K562 (cell line): ENCODE measurements around the gene SLC8A2. TPM values are rescaled to one million over a fixed set of nuclear protein-coding genes. Genes with fewer than 3 reads are reported as not detected.

Source experiments
- ATAC-seq: fragments of 200-7000 bp; cut with Tn5 transposase; 3 replicates; pipeline ENCODE4 v1.9.1; 2020; ENCODE audit warnings: moderate library complexity
- BruUV-seq: library from RNA; stranded (reverse); fragments of 400-500 nt; replicated peaks from 2 replicates; lab custom pipeline; 2021; lab: Mats Ljungman, UMichigan
- CTCF ChIA-PET: fragments of 300-600 bp; formaldehyde crosslinking; extraction: SDS; loops from one replicate; lab custom pipeline; 2021; ENCODE audit warnings: low intra/inter-chr PET ratio; lab: Yijun Ruan, JAX
- POLR2A ChIA-PET: fragments of 300-600, 350-650 bp; sonication (Branson Sonifier 250); formaldehyde crosslinking; extraction: SDS; loops from one replicate; lab custom pipeline; 2021; ENCODE audit warnings: antibody characterized with exemption, inconsistent platforms; lab: Yijun Ruan, JAX
- DNase-seq, 4 experiments: peaks; one replicate each; pipeline versions ENCODE4 v3.0.0 to v3.0.0-alpha.2; 2011 to 2018; ENCODE audit warnings: low spot score in 3 of 4, mixed read lengths in 3 of 4; ENCODE audit errors: extremely low read depth in 1 of 4
- FAIRE-seq: peaks from 2 replicates; lab custom pipeline; 2011; peaks lifted over from hg19 to GRCh38; lab: Jason Lieb, UNC
- H2AFZ ChIP-seq: 2 replicates; pipeline ENCODE4 v1.6.0; 2011; ENCODE audit warnings: low read depth, low read length, control low read depth, inconsistent platforms
- H3K27ac ChIP-seq: fragments of 200-600 bp; 3 replicates; pipeline ENCODE4 v1.8.0; 2011; ENCODE audit warnings: low read depth, mild to moderate bottlenecking, control low read depth, inconsistent platforms, low read length, moderate library complexity, mixed read lengths; ENCODE audit errors: extremely low read depth
- H3K27me3 ChIP-seq, 2 experiments: fragments of 300-600 bp in 1 of 2; 2 replicates in 1 of 2; 3 replicates in 1 of 2; pipeline versions ENCODE4 v1.6.0 to v1.8.0; 2011; ENCODE audit warnings: inconsistent platforms in 2 of 2, low read length in 2 of 2, mild to moderate bottlenecking in 1 of 2, mixed read lengths in 1 of 2, moderate library complexity in 1 of 2; ENCODE audit not compliant: control insufficient read depth in 2 of 2, insufficient read depth in 2 of 2
- H3K36me3 ChIP-seq: fragments of 300-600 bp; 3 replicates; pipeline ENCODE4 v1.8.0; 2011; ENCODE audit warnings: mild to moderate bottlenecking, low read length, inconsistent platforms; ENCODE audit not compliant: control insufficient read depth, insufficient read depth
- H3K4me1 ChIP-seq, 2 experiments: fragments of 200-600 bp in 1 of 2; replicated peaks in 1 of 2; 2 replicates in 1 of 2; 3 replicates in 1 of 2; pipeline versions ENCODE4 v1.5.1 to v1.8.0; 2011; ENCODE audit warnings: inconsistent platforms in 2 of 2, low read length in 2 of 2, mild to moderate bottlenecking in 1 of 2, mixed read lengths in 1 of 2, moderate library complexity in 1 of 2; ENCODE audit not compliant: control insufficient read depth in 2 of 2, insufficient read depth in 2 of 2
- H3K4me2 ChIP-seq: 2 replicates; pipeline ENCODE4 v1.6.1; 2011; ENCODE audit warnings: low read length, control low read depth, inconsistent platforms, mixed read lengths; ENCODE audit not compliant: insufficient read depth
- H3K4me3 ChIP-seq: fragments of 200-600 bp; sonication (generic), shearing (Covaris generic); 2 replicates; pipeline ENCODE4 v1.5.1; 2016; ENCODE audit warnings: control low read depth, inconsistent platforms
- H3K79me2 ChIP-seq: fragments of 200-600 bp; 3 replicates; pipeline ENCODE4 v1.8.0; 2011; ENCODE audit warnings: low read length, inconsistent platforms; ENCODE audit not compliant: control insufficient read depth, insufficient read depth
- H3K9ac ChIP-seq, 2 experiments: 2 replicates each; pipeline versions ENCODE4 v1.6.0 to v1.6.1; 2011; ENCODE audit warnings: low read depth in 2 of 2, low read length in 2 of 2, control low read depth in 1 of 2, inconsistent platforms in 1 of 2, mild to moderate bottlenecking in 1 of 2, mixed read lengths in 1 of 2; ENCODE audit not compliant: insufficient read depth in 1 of 2
- H3K9me1 ChIP-seq: one replicate; pipeline ENCODE4 v1.6.0; 2011; ENCODE audit warnings: inconsistent platforms, mild to moderate bottlenecking, low read length, moderate library complexity; ENCODE audit not compliant: control insufficient read depth, insufficient read depth
- H3K9me3 ChIP-seq: replicated peaks from 2 replicates; pipeline ENCODE4 v1.5.1; 2011; ENCODE audit warnings: low read depth, low read length, inconsistent platforms; ENCODE audit not compliant: control insufficient read depth, insufficient read depth
- H4K20me1 ChIP-seq: replicated peaks from 2 replicates; pipeline ENCODE4 v1.6.1; 2011; ENCODE audit warnings: low read length, inconsistent platforms, mixed read lengths; ENCODE audit not compliant: control insufficient read depth, insufficient read depth
- ARID2 ChIP-seq: fragments of 450-650 bp; IDR thresholded peaks from 2 replicates; pipeline ENCODE4 v1.6.1; 2017; ENCODE audit warnings: antibody characterized with exemption, mild to moderate bottlenecking
- BHLHE40 ChIP-seq: IDR thresholded peaks from 2 replicates; pipeline ENCODE4 v1.6.1; 2011; ENCODE audit warnings: low read length, improper control_type of control experiment
- CTBP1 ChIP-seq: fragments of 450-650 bp; IDR thresholded peaks from 2 replicates; pipeline ENCODE4 v1.6.1; 2016; ENCODE audit warnings: borderline replicate concordance
- FOXJ2 ChIP-seq: fragments of 200-800 bp; sonication (Bioruptor generic); IDR thresholded peaks from 2 replicates; pipeline ENCODE4 v1.6.1; 2016; ENCODE audit warnings: missing genetic modification characterization, missing compliant biosample characterization
- HDAC2 ChIP-seq: fragments of 450-650 bp; IDR thresholded peaks from 2 replicates; pipeline ENCODE4 v1.6.1; 2016; ENCODE audit warnings: mild to moderate bottlenecking
- MYC ChIP-seq, 2 experiments: fragments of 250-450 bp in 1 of 2; sonication (Bioruptor Pico) in 1 of 2; IDR thresholded peaks; 2 replicates each; pipeline versions ENCODE4 v1.5.1 to v1.6.1; 2012 to 2021; ENCODE audit warnings: low read depth in 2 of 2, borderline replicate concordance in 1 of 2, improper control_type of control experiment in 1 of 2, low read length in 1 of 2, mild to moderate bottlenecking in 1 of 2, moderate library complexity in 1 of 2
- NFYB ChIP-seq: IDR thresholded peaks from 2 replicates; pipeline ENCODE4 v1.6.1; 2011; ENCODE audit warnings: mild to moderate bottlenecking, moderate library complexity; ENCODE audit not compliant: insufficient read length; ENCODE audit errors: extremely low read depth
- ZFP36 ChIP-seq: fragments of 150-350 bp; IDR thresholded peaks from 2 replicates; pipeline ENCODE4 v1.6.1; 2018; ENCODE audit warnings: low read length, low read depth; ENCODE audit not compliant: partially characterized antibody
- ZNF408 ChIP-seq: fragments of 250-450 bp; sonication (Bioruptor Pico); IDR thresholded peaks from 2 replicates; pipeline ENCODE4 v1.4.0; 2020; ENCODE audit warnings: low read depth, mild to moderate bottlenecking, moderate library complexity
- WGBS: fragments of 100-300 bp; shearing (Covaris generic); methylation state at CpG from one replicate; pipeline ENCODE4 v1.1.6; 2016; ENCODE audit warnings: low coverage, mixed read lengths; ENCODE audit not compliant: insufficient coverage; ENCODE audit errors: missing lambda C conversion rate; 5-methylcytosine and 5-hydroxymethylcytosine counted together
- in situ Hi-C: fragments of 300-500 bp; cut with MboI; formaldehyde crosslinking; loops from 4 replicates; pipeline ENCODE4 v1.15.0; 2018; ENCODE audit warnings: inconsistent platforms, mixed read lengths
- intact Hi-C: fragments of 100-400 bp; cut with micrococcal nuclease; formaldehyde crosslinking; loops from 2 replicates; pipeline ENCODE4 v1.14.2; 2022
- polyA plus RNA-seq, 8 experiments: library from polyadenylated mRNA; depleted of rRNA in 4 of 8; stranded (reverse) in 5 of 8; unstranded in 3 of 8; fragments of >200 nt; fragmentation: Nextera tagmentation in 2 of 8; fragmentation: Illumina TruSeq in 1 of 8; extraction: Ambion mirVana in 2 of 8; extraction: Trizol in 1 of 8; gene quantifications; 2 replicates each; pipeline versions ENCODE4 v1.2.1 to v1.2.3, GENCODE V29; 2011 to 2014; ENCODE audit warnings: inconsistent platforms in 1 of 8, missing spikeins in 1 of 8
- total RNA-seq, 7 experiments: library from RNA; depleted of rRNA in 6 of 7; stranded (reverse); fragments of >200 nt in 6 of 7; fragmentation: Illumina TruSeq in 2 of 7; extraction: Trizol in 2 of 7; gene quantifications; 2 replicates each; pipeline versions ENCODE4 v1.2.1 to v1.2.3, GENCODE V29; 2011 to 2021; ENCODE audit warnings: low replicate concordance in 1 of 7

Gene SLC8A2
- total and polyA plus RNA-seq, 9 of the 15 experiments (the other 6 are each of a cell fraction or from before 2014, with no cell fraction given), result 0.07 to 0.66 (median 0.24) TPM; not detected in 3

- BruUV-seq, result no TSS peak
- peaks cover 7% of the 10 kb centered on the region for H4K20me1 ChIP-seq
- TF ChIP-seq ZFP36, result peak; percentile 80
- no peak for TF ChIP-seq ARID2
- TF ChIP-seq BHLHE40, result 0 out of 2 replicates have a peak, but pooled peaks have one; percentile 8
- H3K27ac ChIP-seq, result no peak overlapping the region
- intact Hi-C loops, result no loop called here
- ATAC-seq, result no peak
- H3K4me1 ChIP-seq, result peaks cover 0 to 10% of the 10 kb centered on the region in 2 experiments; a peak in 2 of 5 replicates
- H3K79me2 ChIP-seq, result no peaks in the 10 kb centered on the region
- no peak overlapping the region for H3K4me2 ChIP-seq
- no peak overlapping the region for H3K4me3 ChIP-seq
- peaks cover 4% of the 10 kb centered on the region for H3K9me1 ChIP-seq
- H3K9me3 ChIP-seq, result no peaks in the 10 kb centered on the region
- peaks cover 21 to 68% of the 10 kb centered on the region in 2 experiments; a peak in 4 of 5 replicates for H3K27me3 ChIP-seq
- ChIA-PET POLR2A (no interaction called here), CTCF (no interaction called here)
- no peak overlapping the region for H2AFZ ChIP-seq
- FAIRE-seq, result no peak
- WGBS, result 2% methylated on average over 7 of the region's 9 CpGs
- H3K36me3 ChIP-seq, result no peaks in the 10 kb centered on the region
- DNase-seq, result no peak
- no peak overlapping the region for H3K9ac ChIP-seq
- in situ Hi-C loops, result no loop called here
These were observed 67.1 kb downstream of the SLC8A2 start for GRCh38 chr19:47404334-47405196.

GRCh38 chr19:47402504-47402903, 69.2 kb downstream of the SLC8A2 start:
- H3K4me2 ChIP-seq, result no peak overlapping the region
- H3K9me1 ChIP-seq, result peaks cover 4% of the 10 kb centered on the region
- ChIA-PET POLR2A (interaction anchor here (0.6 to 1.2 kb wide), 3 partner anchors 18 to 193 kb away, joined by 3 to 4 read pairs (median 3); partner anchors contain the start of gene DHX34), CTCF (no interaction called here)
- no peak for ATAC-seq
- in situ Hi-C loops (no loop called here), intact Hi-C loops (no loop called here)
- peak overlapping the region in 1 of 2 experiments; percentile 19; a peak in 1 of 4 replicates for H3K9ac ChIP-seq
- H3K4me3 ChIP-seq, result no peak overlapping the region
- H3K27ac ChIP-seq, result no peak overlapping the region
- 5% methylated on average over 16 of the region's 16 CpGs for WGBS
- no peak overlapping the region for H2AFZ ChIP-seq
- H3K4me1 ChIP-seq, result peaks cover 0 to 14% of the 10 kb centered on the region in 2 experiments; a peak in 2 of 5 replicates
- no peak for FAIRE-seq
- no peaks in the 10 kb centered on the region for H3K79me2 ChIP-seq
- H4K20me1 ChIP-seq, result peaks cover 7% of the 10 kb centered on the region
- H3K27me3 ChIP-seq, result peaks cover 18 to 60% of the 10 kb centered on the region in 2 experiments; a peak in 4 of 5 replicates
- no TSS peak for BruUV-seq
- DNase-seq, result no peak
- H3K36me3 ChIP-seq, result no peaks in the 10 kb centered on the region
- no peaks in the 10 kb centered on the region for H3K9me3 ChIP-seq
- TF ChIP-seq MYC (IDR thresholded peaks at IDR 0.05; ENCODE audit: low read depth, low read length), result no peak
- TF ChIP-seq MYC (CRISPR knock-in tag; IDR thresholded peaks at IDR 0.05; ENCODE audit: borderline replicate concordance, low read depth), result no peak
- TF ChIP-seq ZNF408 (CRISPR knock-in tag), result no peak
- no peak for TF ChIP-seq FOXJ2 (tag)
- no peak for TF ChIP-seq NFYB
- TF ChIP-seq CTBP1, result no peak
- TF ChIP-seq HDAC2, result no peak
